ENCODE measurements around the gene MCF2L2. TPM values are rescaled to one million over a fixed set of nuclear protein-coding genes. Genes with fewer than 3 reads are reported as not detected.

The MCF2L2 gene
- total and polyA plus RNA-seq, 9 of the 15 experiments (the other 6 are each of a cell fraction or from before 2014, with no cell fraction given): 0.56 to 4.2 (median 3.0) TPM

DNA sequence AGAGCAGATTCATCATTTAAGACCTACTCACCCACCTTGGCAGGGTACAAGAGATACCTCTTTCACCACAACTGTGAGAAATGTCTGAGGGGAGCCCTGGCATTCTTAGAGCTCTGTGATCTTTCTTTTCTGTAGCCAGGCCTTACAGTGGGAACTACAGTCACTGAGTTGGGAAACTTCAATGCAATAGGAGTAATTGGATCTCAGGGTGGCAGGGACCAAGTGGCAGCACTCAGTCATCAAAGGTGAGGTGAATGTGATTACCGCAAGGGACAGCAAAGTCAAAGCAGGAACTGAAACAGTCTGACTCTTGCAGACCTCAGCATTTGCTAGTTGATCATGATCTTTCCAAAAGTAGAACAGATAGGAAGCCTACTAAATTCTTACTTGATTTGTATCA, 7.2 kb upstream of the MCF2L2 start:
- Histone ChIP-seq H3K9ac (ENCODE audit: insufficient read depth in 1 of 2, low read depth in 2 of 2, low read length in 2 of 2) (no peak overlapping the region), H4K20me1 (replicated peaks; ENCODE audit: control insufficient read depth, insufficient read depth, low read length) (no peaks in the 10 kb centered on the region), H3K27me3 (ENCODE audit: control insufficient read depth in 2 of 2, insufficient read depth in 2 of 2, low read length in 2 of 2) (no peaks in the 10 kb centered on the region), H3K9me3 (replicated peaks; ENCODE audit: control insufficient read depth, insufficient read depth, low read depth, low read length) (no peaks in the 10 kb centered on the region), H3K9me1 (ENCODE audit: control insufficient read depth, insufficient read depth, low read length) (no peaks in the 10 kb centered on the region), H3K36me3 (ENCODE audit: control insufficient read depth, insufficient read depth, low read length) (no peaks in the 10 kb centered on the region), H2AFZ (ENCODE audit: low read depth, low read length) (peak overlapping the region; percentile 34), H3K4me3 (no peak overlapping the region), H3K79me2 (ENCODE audit: control insufficient read depth, insufficient read depth, low read length) (no peaks in the 10 kb centered on the region), H3K27ac (ENCODE audit: extremely low read depth, low read depth, low read length) (no peak overlapping the region), H3K4me1 (replicated peaks in 1 of 2; ENCODE audit: control insufficient read depth in 2 of 2, insufficient read depth in 2 of 2, low read length in 2 of 2) (peaks cover 4 to 49% of the 10 kb centered on the region in 2 experiments; a peak in 4 of 5 replicates), H3K4me2 (ENCODE audit: insufficient read depth, low read length) (no peak overlapping the region)
- ChIA-PET POLR2A (interaction anchor here (0.6 to 1.3 kb wide), 2 partner anchors 14 to 478 kb away, joined by 3 read pairs; no protein-coding TSS in a partner anchor), CTCF (ENCODE audit: low intra/inter-chr PET ratio) (no interaction called here)
- no TSS peak for BruUV-seq (replicated peaks)
- DNase-seq (ENCODE audit: extremely low read depth in 1 of 4, low spot score in 3 of 4) (no peak), ATAC-seq (0 out of 3 replicates have a peak, but pooled peaks have one; percentile 6), FAIRE-seq (no peak)
- intact Hi-C loops (cut with micrococcal nuclease) (no loop called here), in situ Hi-C loops (cut with MboI) (no loop called here)
- 50% methylated on average over 1 of the region's 1 CpG for WGBS (ENCODE audit: insufficient coverage, low coverage, missing lambda C conversion rate)
- TF ChIP-seq, protein P1, sequence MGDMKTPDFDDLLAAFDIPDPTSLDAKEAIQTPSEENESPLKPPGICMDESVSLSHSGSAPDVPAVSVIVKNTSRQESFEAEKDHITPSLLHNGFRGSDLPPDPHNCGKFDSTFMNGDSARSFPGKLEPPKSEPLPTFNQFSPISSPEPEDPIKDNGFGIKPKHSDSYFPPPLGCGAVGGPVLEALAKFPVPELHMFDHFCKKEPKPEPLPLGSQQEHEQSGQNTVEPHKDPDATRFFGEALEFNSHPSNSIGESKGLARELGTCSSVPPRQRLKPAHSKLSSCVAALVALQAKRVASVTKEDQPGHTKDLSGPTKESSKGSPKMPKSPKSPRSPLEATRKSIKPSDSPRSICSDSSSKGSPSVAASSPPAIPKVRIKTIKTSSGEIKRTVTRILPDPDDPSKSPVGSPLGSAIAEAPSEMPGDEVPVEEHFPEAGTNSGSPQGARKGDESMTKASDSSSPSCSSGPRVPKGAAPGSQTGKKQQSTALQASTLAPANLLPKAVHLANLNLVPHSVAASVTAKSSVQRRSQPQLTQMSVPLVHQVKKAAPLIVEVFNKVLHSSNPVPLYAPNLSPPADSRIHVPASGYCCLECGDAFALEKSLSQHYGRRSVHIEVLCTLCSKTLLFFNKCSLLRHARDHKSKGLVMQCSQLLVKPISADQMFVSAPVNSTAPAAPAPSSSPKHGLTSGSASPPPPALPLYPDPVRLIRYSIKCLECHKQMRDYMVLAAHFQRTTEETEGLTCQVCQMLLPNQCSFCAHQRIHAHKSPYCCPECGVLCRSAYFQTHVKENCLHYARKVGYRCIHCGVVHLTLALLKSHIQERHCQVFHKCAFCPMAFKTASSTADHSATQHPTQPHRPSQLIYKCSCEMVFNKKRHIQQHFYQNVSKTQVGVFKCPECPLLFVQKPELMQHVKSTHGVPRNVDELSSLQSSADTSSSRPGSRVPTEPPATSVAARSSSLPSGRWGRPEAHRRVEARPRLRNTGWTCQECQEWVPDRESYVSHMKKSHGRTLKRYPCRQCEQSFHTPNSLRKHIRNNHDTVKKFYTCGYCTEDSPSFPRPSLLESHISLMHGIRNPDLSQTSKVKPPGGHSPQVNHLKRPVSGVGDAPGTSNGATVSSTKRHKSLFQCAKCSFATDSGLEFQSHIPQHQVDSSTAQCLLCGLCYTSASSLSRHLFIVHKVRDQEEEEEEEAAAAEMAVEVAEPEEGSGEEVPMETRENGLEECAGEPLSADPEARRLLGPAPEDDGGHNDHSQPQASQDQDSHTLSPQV (IDR thresholded peaks at IDR 0.05): no peak
- no peak for TF ChIP-seq PTRF (tag; IDR thresholded peaks at IDR 0.05)
- TF ChIP-seq EHMT2 (IDR thresholded peaks at IDR 0.05): no peak
- TF ChIP-seq PTBP1 (IDR thresholded peaks at IDR 0.05; ENCODE audit: low read depth, low read length): no peak
